A673 (cell line): Measurements from ENCODE around the gene SCGB2B2. TPM values are rescaled to one million over a fixed set of nuclear protein-coding genes. Genes with fewer than 3 reads are reported as not detected.

Experiments
- BruUV-seq: library from RNA; stranded (reverse); fragments of 400-500 nt; replicated peaks from 2 replicates; lab custom pipeline; 2021; lab: Mats Ljungman, UMichigan
- CTCF ChIA-PET: fragments of 300-600 bp; sonication (Branson Sonifier 250); formaldehyde crosslinking; loops from one replicate; lab custom pipeline; 2022; ENCODE audit warnings: antibody characterized with exemption; lab: Charles Lee
- POLR2A ChIA-PET: fragments of 300-600 bp; sonication (Branson Sonifier 250); formaldehyde crosslinking; loops from one replicate; lab custom pipeline; 2022; ENCODE audit warnings: antibody characterized with exemption; ENCODE audit not compliant: low non-redundant PET; lab: Charles Lee
- DNase-seq: peaks from one replicate; pipeline ENCODE4 v3.0.0-alpha.2; 2015; ENCODE audit warnings: low spot score
- H3K27ac ChIP-seq: fragments of 200-600 bp; sonication (generic); 2 replicates; pipeline ENCODE4 v1.5.1; 2016; ENCODE audit warnings: mixed run types, low read depth, mild to moderate bottlenecking, mixed read lengths, antibody characterized with exemption, low read length; ENCODE audit not compliant: poor library complexity, severe bottlenecking
- H3K27me3 ChIP-seq: fragments of 200-600 bp; sonication (generic); replicated peaks from 2 replicates; pipeline ENCODE4 v1.6.1; 2017; ENCODE audit warnings: mixed run types, low read depth, mild to moderate bottlenecking, mixed read lengths, antibody characterized with exemption, low read length; ENCODE audit not compliant: insufficient read depth, poor library complexity
- H3K36me3 ChIP-seq: fragments of 200-600 bp; sonication (generic); 2 replicates; pipeline ENCODE4 v1.6.1; 2016; ENCODE audit warnings: mixed run types, mild to moderate bottlenecking, mixed read lengths, antibody characterized with exemption, low read length; ENCODE audit not compliant: insufficient read depth, poor library complexity, severe bottlenecking
- H3K4me1 ChIP-seq: fragments of 200-600 bp; sonication (generic); 2 replicates; pipeline ENCODE4 v1.6.1; 2017; ENCODE audit warnings: mixed run types, mild to moderate bottlenecking, mixed read lengths, antibody characterized with exemption, low read length; ENCODE audit not compliant: insufficient read depth, poor library complexity, severe bottlenecking
- H3K4me3 ChIP-seq: fragments of 200-600 bp; sonication (generic); 2 replicates; pipeline ENCODE4 v1.5.1; 2016; ENCODE audit warnings: low read depth, mixed run types, mild to moderate bottlenecking, mixed read lengths, low read length; ENCODE audit not compliant: poor library complexity, severe bottlenecking
- H3K9me3 ChIP-seq: fragments of 200-600 bp; sonication (generic); 2 replicates; pipeline ENCODE4 v1.6.1; 2016; ENCODE audit warnings: mixed run types, low read depth, mild to moderate bottlenecking, mixed read lengths, antibody characterized with exemption, low read length; ENCODE audit not compliant: poor library complexity, severe bottlenecking
- EZH2 ChIP-seq: fragments of 200-600 bp; sonication (generic); IDR thresholded peaks from 2 replicates; pipeline ENCODE4 v1.6.1; 2017; ENCODE audit warnings: borderline replicate concordance, low read depth, mild to moderate bottlenecking, mixed read lengths, antibody characterized with exemption, low read length; ENCODE audit not compliant: poor library complexity, severe bottlenecking
- intact Hi-C: fragments of 100-400 bp; cut with micrococcal nuclease; formaldehyde crosslinking; loops from one replicate; pipeline ENCODE4 v1.10.0; 2022; ENCODE audit not compliant: unreplicated experiment
- total RNA-seq: library from RNA; stranded (reverse); gene quantifications from 2 replicates; pipeline ENCODE4 v1.2.3, GENCODE V29; 2021
- TF ChIP-seq, protein P1 (sequence below): fragments of 300-800, 200-600 bp; sonication (generic); conservative IDR thresholded peaks from 2 replicates; pipeline ENCODE4 v1.5.1; 2017; ENCODE audit warnings: low read depth, mild to moderate bottlenecking, antibody characterized with exemption, low read length, moderate library complexity, mixed read lengths

SCGB2B2 gene
- total RNA-seq, 1 experiment from 2014 or later, result 0.24 TPM

- Histone ChIP-seq H3K9me3 (peaks cover 47% of the 10 kb centered on the region), H3K27me3 (no peaks in the 10 kb centered on the region), H3K36me3 (peaks cover 46% of the 10 kb centered on the region), H3K4me1 (no peaks in the 10 kb centered on the region), H3K4me3 (peak overlapping the region; percentile 82), H3K27ac (peak overlapping the region; percentile 93)
- CTCF ChIA-PET, result no interaction called here
- POLR2A ChIA-PET, result interaction anchor here (0.6 to 0.7 kb wide), 2 partner anchors 77 to 1303 kb away, joined by 3 read pairs; no protein-coding TSS in a partner anchor
- no peak for DNase-seq
- intact Hi-C loops, result no loop called here
- TF ChIP-seq, protein P1, sequence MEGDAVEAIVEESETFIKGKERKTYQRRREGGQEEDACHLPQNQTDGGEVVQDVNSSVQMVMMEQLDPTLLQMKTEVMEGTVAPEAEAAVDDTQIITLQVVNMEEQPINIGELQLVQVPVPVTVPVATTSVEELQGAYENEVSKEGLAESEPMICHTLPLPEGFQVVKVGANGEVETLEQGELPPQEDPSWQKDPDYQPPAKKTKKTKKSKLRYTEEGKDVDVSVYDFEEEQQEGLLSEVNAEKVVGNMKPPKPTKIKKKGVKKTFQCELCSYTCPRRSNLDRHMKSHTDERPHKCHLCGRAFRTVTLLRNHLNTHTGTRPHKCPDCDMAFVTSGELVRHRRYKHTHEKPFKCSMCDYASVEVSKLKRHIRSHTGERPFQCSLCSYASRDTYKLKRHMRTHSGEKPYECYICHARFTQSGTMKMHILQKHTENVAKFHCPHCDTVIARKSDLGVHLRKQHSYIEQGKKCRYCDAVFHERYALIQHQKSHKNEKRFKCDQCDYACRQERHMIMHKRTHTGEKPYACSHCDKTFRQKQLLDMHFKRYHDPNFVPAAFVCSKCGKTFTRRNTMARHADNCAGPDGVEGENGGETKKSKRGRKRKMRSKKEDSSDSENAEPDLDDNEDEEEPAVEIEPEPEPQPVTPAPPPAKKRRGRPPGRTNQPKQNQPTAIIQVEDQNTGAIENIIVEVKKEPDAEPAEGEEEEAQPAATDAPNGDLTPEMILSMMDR, result no peak
- TF ChIP-seq EZH2, result no peak
- no TSS peak for BruUV-seq
These were observed 1.1 kb upstream of the SCGB2B2 start for GRCh38 chr19:34678085-34678412.

DNA sequence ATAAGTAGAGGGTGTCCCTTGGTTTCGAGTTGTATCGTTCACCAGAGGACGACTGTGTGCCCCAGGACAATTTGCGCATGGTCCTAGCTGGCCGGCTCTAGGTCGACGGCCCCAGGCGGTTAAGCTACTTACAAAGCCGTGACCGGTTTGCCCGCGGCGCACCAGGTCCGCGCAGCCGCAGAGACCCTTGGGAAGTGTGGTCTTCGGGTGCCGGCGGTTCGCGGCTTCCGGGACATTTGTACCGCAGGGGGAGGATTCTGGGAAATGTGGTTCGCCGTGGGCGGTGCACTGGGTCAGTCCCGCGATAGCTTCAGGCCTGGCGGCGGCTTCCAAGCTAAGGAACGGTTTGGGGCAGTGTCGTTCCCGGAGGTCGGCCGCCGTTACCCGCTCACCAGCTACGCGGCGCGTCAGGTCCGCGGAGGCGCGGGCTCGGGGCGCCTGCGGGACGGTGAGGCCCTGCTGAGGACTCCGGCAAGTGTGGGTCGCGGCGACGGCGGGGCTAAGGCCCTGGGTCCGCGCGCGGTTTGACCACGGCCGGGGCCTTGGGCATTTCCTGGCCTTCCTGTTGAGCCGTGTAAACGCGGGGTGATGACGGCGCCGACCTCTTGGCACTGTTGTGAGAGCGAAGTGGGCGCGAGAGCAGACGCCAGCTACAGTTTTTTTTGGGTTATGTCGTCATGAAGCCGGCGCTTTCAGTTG lies 576 bp upstream of the SCGB2B2 start, which contains the start of gene ZNF302:
ZNF302 (plus strand) TSS at position 293 of the 699 bp plus-strand sequence. CDS start 1,127 bp downstream, outside the sequence.
- no peak for TF ChIP-seq EZH2
- TF ChIP-seq, protein P1, result no peak
- no TSS peak for BruUV-seq
- H3K36me3 ChIP-seq, result peaks cover 41% of the 10 kb centered on the region
- no peaks in the 10 kb centered on the region for H3K27me3 ChIP-seq
- peak within 1 kb of the TSS; percentile 93 for H3K27ac ChIP-seq
- H3K4me3 ChIP-seq, result peak within 1 kb of the TSS; percentile 82
- H3K4me1 ChIP-seq, result no peaks in the 10 kb centered on the region
- DNase-seq, result peak; percentile 98
- intact Hi-C loops, result no loop called here
- CTCF ChIA-PET, result no interaction called here
- peaks cover 43% of the 10 kb centered on the region for H3K9me3 ChIP-seq
- POLR2A ChIA-PET, result interaction anchor here (0.7 kb wide), 1 partner anchor 1304 kb away, joined by 3 read pairs; no protein-coding TSS in a partner anchor

DNA sequence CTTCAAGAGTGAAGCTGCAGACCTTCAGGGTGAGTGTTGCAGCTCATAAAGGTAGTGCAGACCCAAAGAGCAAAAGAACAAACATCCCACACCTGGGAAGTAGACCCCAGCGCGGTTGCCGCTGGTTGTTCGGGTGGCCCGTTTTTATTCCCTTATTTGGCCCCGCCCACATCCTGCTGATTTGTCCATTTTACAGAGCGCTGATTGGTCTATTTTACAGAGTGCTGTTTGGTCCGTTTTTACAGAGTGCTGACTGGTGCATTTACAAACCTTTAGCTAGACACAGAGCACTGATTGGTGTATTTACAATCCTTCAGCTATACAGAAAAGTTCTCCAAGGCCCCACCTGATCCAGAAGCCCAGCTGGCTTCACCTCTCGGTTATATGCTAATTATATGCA lies 1.0 kb downstream of the SCGB2B2 start:
- H3K4me1 ChIP-seq, result no peaks in the 10 kb centered on the region
- H3K4me3 ChIP-seq, result no peak overlapping the region
- no peak for DNase-seq
- H3K9me3 ChIP-seq, result peaks cover 29% of the 10 kb centered on the region
- H3K27ac ChIP-seq, result no peak overlapping the region
- POLR2A ChIA-PET, result interaction anchor here (0.6 kb wide), 1 partner anchor 14 kb away, joined by 3 read pairs; no protein-coding TSS in a partner anchor
- intact Hi-C loops, result no loop called here
- TF ChIP-seq, protein P1, result no peak
- no peak for TF ChIP-seq EZH2
- no peaks in the 10 kb centered on the region for H3K27me3 ChIP-seq
- peaks cover 25% of the 10 kb centered on the region for H3K36me3 ChIP-seq
- no TSS peak for BruUV-seq
- CTCF ChIA-PET, result no interaction called here
